Lower leg skin (tissue), 3 donors: ENCODE measurements around the gene POLE4.

Experiments
- POLR2A ChIP-seq, 2 donors: fragments of 450-650 bp; IDR thresholded peaks; one replicate each; pipeline ENCODE4 v1.6.1; 2016 to 2017; ENCODE audit warnings: antibody characterized with exemption in 2 of 2, mild to moderate bottlenecking in 1 of 2, moderate library complexity in 1 of 2
- TF ChIP-seq, protein P1 (sequence below), 3 donors: fragments of 450-650 bp; IDR thresholded peaks; one replicate each; pipeline ENCODE4 v1.5.1; 2016; ENCODE audit warnings: antibody characterized with exemption in 3 of 3, mild to moderate bottlenecking in 3 of 3, moderate library complexity in 2 of 3

- TF ChIP-seq, protein P1, sequence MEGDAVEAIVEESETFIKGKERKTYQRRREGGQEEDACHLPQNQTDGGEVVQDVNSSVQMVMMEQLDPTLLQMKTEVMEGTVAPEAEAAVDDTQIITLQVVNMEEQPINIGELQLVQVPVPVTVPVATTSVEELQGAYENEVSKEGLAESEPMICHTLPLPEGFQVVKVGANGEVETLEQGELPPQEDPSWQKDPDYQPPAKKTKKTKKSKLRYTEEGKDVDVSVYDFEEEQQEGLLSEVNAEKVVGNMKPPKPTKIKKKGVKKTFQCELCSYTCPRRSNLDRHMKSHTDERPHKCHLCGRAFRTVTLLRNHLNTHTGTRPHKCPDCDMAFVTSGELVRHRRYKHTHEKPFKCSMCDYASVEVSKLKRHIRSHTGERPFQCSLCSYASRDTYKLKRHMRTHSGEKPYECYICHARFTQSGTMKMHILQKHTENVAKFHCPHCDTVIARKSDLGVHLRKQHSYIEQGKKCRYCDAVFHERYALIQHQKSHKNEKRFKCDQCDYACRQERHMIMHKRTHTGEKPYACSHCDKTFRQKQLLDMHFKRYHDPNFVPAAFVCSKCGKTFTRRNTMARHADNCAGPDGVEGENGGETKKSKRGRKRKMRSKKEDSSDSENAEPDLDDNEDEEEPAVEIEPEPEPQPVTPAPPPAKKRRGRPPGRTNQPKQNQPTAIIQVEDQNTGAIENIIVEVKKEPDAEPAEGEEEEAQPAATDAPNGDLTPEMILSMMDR (IDR thresholded peaks at IDR 0.05), result no peak
- no peak for TF ChIP-seq POLR2A (IDR thresholded peaks at IDR 0.05)
Measured at GRCh38 chr2:74945788-74946331, 12.6 kb upstream of the POLE4 start.
